PC-3 (cell line): Measurements from ENCODE around the gene NCR2.

ENCODE experiments used
- CTCF ChIP-seq: fragments of 300-600 bp; sonication (generic); conservative IDR thresholded peaks from 2 replicates; pipeline ENCODE4 v1.5.1; 2017; ENCODE audit warnings: antibody characterized with exemption, low read depth, mild to moderate bottlenecking, low read length
- EZH2 ChIP-seq: fragments of 300-600 bp; sonication (generic); IDR thresholded peaks from one replicate; pipeline ENCODE4 v1.6.1; 2017; ENCODE audit warnings: antibody characterized with exemption, mild to moderate bottlenecking, low read length; ENCODE audit not compliant: unreplicated experiment

- TF ChIP-seq CTCF (no peak), EZH2 (no peak)
These were observed 11.0 kb downstream of the NCR2 start for GRCh38 chr6:41346441-41346840.
